Measurements from ENCODE around the gene GXYLT2. TPM values are rescaled to one million over a fixed set of nuclear protein-coding genes. Genes with fewer than 3 reads are reported as not detected.
A peak's percentile ranks its signal among the peaks of the same experiment; 100 is the strongest.

Gene GXYLT2
- polyA plus RNA-seq, 1 donor: 3.1 TPM

GRCh38 chr3:72938471-72939265 lies 50.8 kb downstream of the GXYLT2 start:
- WGBS (ENCODE audit: insufficient coverage, low lambda C conversion rate): no CpG with 5 or more reads among the region's 5 CpGs
- no peak overlapping the region for H3K4me3 ChIP-seq (ENCODE audit: low read length)
- no peaks in the 10 kb centered on the region for H3K9me3 ChIP-seq (ENCODE audit: control insufficient read depth, low read depth, low read length)
- H3K27me3 ChIP-seq (ENCODE audit: control insufficient read depth, insufficient read depth, low read length): no peaks in the 10 kb centered on the region
- no peaks in the 10 kb centered on the region for H3K4me1 ChIP-seq (ENCODE audit: control insufficient read depth, insufficient read depth, low read length)
- peak overlapping the region; percentile 38 for H3K27ac ChIP-seq (ENCODE audit: low read length)
- H3K36me3 ChIP-seq (ENCODE audit: control insufficient read depth, insufficient read depth, low read length): no peaks in the 10 kb centered on the region
- DNase-seq: peak; percentile 79 to 88

GRCh38 chr3:72941245-72941644 lies 53.4 kb downstream of the GXYLT2 start:
- Histone ChIP-seq H3K4me1 (ENCODE audit: control insufficient read depth, insufficient read depth, low read length) (no peaks in the 10 kb centered on the region), H3K9me3 (ENCODE audit: control insufficient read depth, low read depth, low read length) (no peaks in the 10 kb centered on the region), H3K27me3 (ENCODE audit: control insufficient read depth, insufficient read depth, low read length) (no peaks in the 10 kb centered on the region), H3K27ac (ENCODE audit: low read length) (no peak overlapping the region), H3K36me3 (ENCODE audit: control insufficient read depth, insufficient read depth, low read length) (no peaks in the 10 kb centered on the region), H3K4me3 (ENCODE audit: low read length) (no peak overlapping the region)
- no CpG with 5 or more reads among the region's 1 CpG for WGBS (ENCODE audit: insufficient coverage, low lambda C conversion rate)
- no peak for DNase-seq

- no peak for DNase-seq
- H3K27me3 ChIP-seq (ENCODE audit: control insufficient read depth, insufficient read depth, low read length): no peaks in the 10 kb centered on the region
- no peak overlapping the region for H3K4me3 ChIP-seq (ENCODE audit: low read length)
- H3K36me3 ChIP-seq (ENCODE audit: control insufficient read depth, insufficient read depth, low read length): no peaks in the 10 kb centered on the region
- WGBS (ENCODE audit: insufficient coverage, low lambda C conversion rate): 45% methylated on average over 2 of the region's 5 CpGs
- no peaks in the 10 kb centered on the region for H3K4me1 ChIP-seq (ENCODE audit: control insufficient read depth, insufficient read depth, low read length)
- no peak overlapping the region for H3K27ac ChIP-seq (ENCODE audit: low read length)
- no peaks in the 10 kb centered on the region for H3K9me3 ChIP-seq (ENCODE audit: control insufficient read depth, low read depth, low read length)
These were observed 54.6 kb downstream of the GXYLT2 start for GRCh38 chr3:72942427-72942826.

GRCh38 chr3:72944696-72945095 lies 56.9 kb downstream of the GXYLT2 start:
- 100% methylated on average over 1 of the region's 7 CpGs for WGBS (ENCODE audit: insufficient coverage, low lambda C conversion rate)
- DNase-seq: no peak
- H3K4me1 ChIP-seq (ENCODE audit: control insufficient read depth, insufficient read depth, low read length): peaks cover 9% of the 10 kb centered on the region
- H3K36me3 ChIP-seq (ENCODE audit: control insufficient read depth, insufficient read depth, low read length): no peaks in the 10 kb centered on the region
- H3K27ac ChIP-seq (ENCODE audit: low read length): no peak overlapping the region
- no peaks in the 10 kb centered on the region for H3K9me3 ChIP-seq (ENCODE audit: control insufficient read depth, low read depth, low read length)
- H3K4me3 ChIP-seq (ENCODE audit: low read length): no peak overlapping the region
- no peaks in the 10 kb centered on the region for H3K27me3 ChIP-seq (ENCODE audit: control insufficient read depth, insufficient read depth, low read length)

DNA sequence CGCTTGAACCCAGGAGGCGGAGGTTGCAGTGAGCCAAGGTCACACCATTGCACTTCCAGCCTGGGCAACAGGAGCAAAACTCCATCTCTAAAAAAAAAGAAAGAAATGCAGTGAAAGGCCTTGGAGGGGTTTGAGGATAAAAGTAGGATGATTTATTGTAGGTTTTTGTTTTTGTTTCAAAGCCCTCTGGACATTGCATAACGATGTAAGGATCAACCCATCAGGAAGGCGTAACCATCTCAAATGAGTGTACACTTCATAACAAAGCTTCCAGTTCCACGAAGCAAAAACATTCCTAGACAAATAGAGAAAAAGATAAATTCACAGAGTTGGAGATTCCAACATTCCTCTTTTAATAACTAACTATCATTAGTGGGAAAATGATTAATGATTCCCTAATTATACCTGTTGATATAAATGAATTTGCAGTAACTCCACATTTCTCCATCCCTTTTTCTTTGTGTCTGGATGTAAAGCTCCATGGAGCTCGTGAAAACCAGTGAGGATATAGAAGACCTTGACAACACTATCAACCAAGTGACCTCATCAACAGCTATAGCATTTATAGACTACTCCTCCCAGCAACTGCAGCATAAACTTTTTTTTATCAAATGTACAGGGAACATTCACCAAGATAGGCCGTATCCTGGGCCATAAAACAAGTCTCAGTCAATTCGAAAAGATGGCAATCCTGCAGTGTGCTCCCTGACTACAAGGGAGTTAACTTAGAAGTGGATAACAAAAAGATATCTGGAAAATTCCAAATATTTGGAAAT lies 60.1 kb downstream of the GXYLT2 start:
- WGBS (ENCODE audit: insufficient coverage, low lambda C conversion rate): 24% methylated on average over 2 of the region's 8 CpGs
- Histone ChIP-seq H3K4me3 (ENCODE audit: low read length) (no peak overlapping the region), H3K9me3 (ENCODE audit: control insufficient read depth, low read depth, low read length) (no peaks in the 10 kb centered on the region), H3K4me1 (ENCODE audit: control insufficient read depth, insufficient read depth, low read length) (peaks cover 13% of the 10 kb centered on the region), H3K36me3 (ENCODE audit: control insufficient read depth, insufficient read depth, low read length) (no peaks in the 10 kb centered on the region), H3K27me3 (ENCODE audit: control insufficient read depth, insufficient read depth, low read length) (no peaks in the 10 kb centered on the region), H3K27ac (ENCODE audit: low read length) (no peak overlapping the region)
- peak; percentile 58 to 82 for DNase-seq

DNA sequence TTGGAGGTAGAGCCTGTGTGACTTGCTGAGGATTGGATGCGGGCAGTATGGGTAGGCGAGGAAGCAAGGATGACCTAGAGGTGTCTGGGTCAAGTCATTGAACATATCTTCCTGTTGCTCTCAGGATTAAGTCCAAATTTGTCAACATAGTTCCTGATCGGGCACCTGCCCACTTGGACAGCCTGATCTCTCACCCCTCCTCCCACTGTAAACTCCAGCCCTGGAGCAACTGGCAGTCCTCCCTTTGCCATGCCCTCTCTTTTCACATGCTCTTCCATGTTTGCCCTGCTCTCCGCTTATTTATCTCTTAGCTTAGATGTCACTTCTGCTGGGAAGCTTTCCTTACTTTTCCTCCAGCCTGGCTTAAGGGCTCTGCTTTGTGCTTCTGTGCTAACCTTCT lies 61.2 kb downstream of the GXYLT2 start:
- H3K9me3 ChIP-seq (ENCODE audit: control insufficient read depth, low read depth, low read length): no peaks in the 10 kb centered on the region
- peaks cover 13% of the 10 kb centered on the region for H3K4me1 ChIP-seq (ENCODE audit: control insufficient read depth, insufficient read depth, low read length)
- DNase-seq: no peak
- WGBS (ENCODE audit: insufficient coverage, low lambda C conversion rate): no CpG with 5 or more reads among the region's 4 CpGs
- H3K27ac ChIP-seq (ENCODE audit: low read length): no peak overlapping the region
- no peaks in the 10 kb centered on the region for H3K27me3 ChIP-seq (ENCODE audit: control insufficient read depth, insufficient read depth, low read length)
- H3K36me3 ChIP-seq (ENCODE audit: control insufficient read depth, insufficient read depth, low read length): no peaks in the 10 kb centered on the region
- no peak overlapping the region for H3K4me3 ChIP-seq (ENCODE audit: low read length)

- Histone ChIP-seq H3K27me3 (ENCODE audit: control insufficient read depth, insufficient read depth, low read length) (no peaks in the 10 kb centered on the region), H3K36me3 (ENCODE audit: control insufficient read depth, insufficient read depth, low read length) (no peaks in the 10 kb centered on the region), H3K4me1 (ENCODE audit: control insufficient read depth, insufficient read depth, low read length) (peaks cover 13% of the 10 kb centered on the region), H3K9me3 (ENCODE audit: control insufficient read depth, low read depth, low read length) (no peaks in the 10 kb centered on the region), H3K27ac (ENCODE audit: low read length) (no peak overlapping the region), H3K4me3 (ENCODE audit: low read length) (no peak overlapping the region)
- DNase-seq: no peak
- WGBS (ENCODE audit: insufficient coverage, low lambda C conversion rate): 100% methylated on average over 2 of the region's 8 CpGs
These were observed 62.5 kb downstream of the GXYLT2 start for GRCh38 chr3:72950372-72950771.

GRCh38 chr3:72950801-72951200 lies 63.0 kb downstream of the GXYLT2 start:
- Histone ChIP-seq H3K36me3 (ENCODE audit: control insufficient read depth, insufficient read depth, low read length) (no peaks in the 10 kb centered on the region), H3K4me3 (ENCODE audit: low read length) (no peak overlapping the region), H3K27ac (ENCODE audit: low read length) (no peak overlapping the region), H3K27me3 (ENCODE audit: control insufficient read depth, insufficient read depth, low read length) (no peaks in the 10 kb centered on the region), H3K4me1 (ENCODE audit: control insufficient read depth, insufficient read depth, low read length) (peaks cover 13% of the 10 kb centered on the region), H3K9me3 (ENCODE audit: control insufficient read depth, low read depth, low read length) (no peaks in the 10 kb centered on the region)
- no peak for DNase-seq
- WGBS (ENCODE audit: insufficient coverage, low lambda C conversion rate): 49% methylated on average over 2 of the region's 4 CpGs

- H3K4me1 ChIP-seq (ENCODE audit: control insufficient read depth, insufficient read depth, low read length): peaks cover 13% of the 10 kb centered on the region
- 67% methylated on average over 1 of the region's 6 CpGs for WGBS (ENCODE audit: insufficient coverage, low lambda C conversion rate)
- H3K36me3 ChIP-seq (ENCODE audit: control insufficient read depth, insufficient read depth, low read length): no peaks in the 10 kb centered on the region
- no peaks in the 10 kb centered on the region for H3K27me3 ChIP-seq (ENCODE audit: control insufficient read depth, insufficient read depth, low read length)
- H3K9me3 ChIP-seq (ENCODE audit: control insufficient read depth, low read depth, low read length): no peaks in the 10 kb centered on the region
- no peak overlapping the region for H3K4me3 ChIP-seq (ENCODE audit: low read length)
- H3K27ac ChIP-seq (ENCODE audit: low read length): no peak overlapping the region
- no peak for DNase-seq
These were observed 63.4 kb downstream of the GXYLT2 start for GRCh38 chr3:72951259-72951722.

DNA sequence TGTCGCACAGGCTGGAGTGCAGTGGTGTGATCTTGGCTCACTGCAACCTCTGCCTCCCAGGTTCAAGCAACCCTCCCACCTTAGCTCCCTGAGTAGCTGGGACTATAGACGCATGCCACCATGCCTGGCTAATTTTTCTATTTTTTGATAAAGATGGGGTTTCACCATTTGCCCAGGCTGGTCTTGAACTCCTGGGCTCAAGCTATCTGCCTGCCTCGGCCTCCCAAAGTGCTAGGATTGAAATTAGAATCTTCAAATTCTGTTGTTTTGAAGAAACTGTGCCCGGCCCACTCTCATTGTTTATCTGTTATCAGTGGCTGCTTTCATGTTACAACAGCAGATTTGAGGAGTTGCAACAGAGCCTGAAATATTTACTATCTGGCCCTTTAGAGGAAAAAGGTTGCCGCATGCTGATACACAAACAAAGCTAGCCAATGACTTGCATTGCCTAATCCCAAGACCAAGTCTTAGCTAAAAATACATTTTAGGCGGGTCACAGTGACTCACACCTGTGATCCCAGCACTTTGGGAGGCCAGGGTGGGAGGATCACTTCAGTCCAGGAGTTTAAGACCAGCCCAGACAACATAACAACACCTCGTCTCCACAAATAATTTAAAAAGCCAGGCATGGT lies 65.6 kb downstream of the GXYLT2 start:
- H3K27me3 ChIP-seq (ENCODE audit: control insufficient read depth, insufficient read depth, low read length): no peaks in the 10 kb centered on the region
- no CpG with 5 or more reads among the region's 7 CpGs for WGBS (ENCODE audit: insufficient coverage, low lambda C conversion rate)
- H3K9me3 ChIP-seq (ENCODE audit: control insufficient read depth, low read depth, low read length): no peaks in the 10 kb centered on the region
- no peak for DNase-seq
- no peak overlapping the region for H3K27ac ChIP-seq (ENCODE audit: low read length)
- H3K36me3 ChIP-seq (ENCODE audit: control insufficient read depth, insufficient read depth, low read length): no peaks in the 10 kb centered on the region
- H3K4me1 ChIP-seq (ENCODE audit: control insufficient read depth, insufficient read depth, low read length): peaks cover 15% of the 10 kb centered on the region
- no peak overlapping the region for H3K4me3 ChIP-seq (ENCODE audit: low read length)

Measured in large intestine (tissue), 3 donors.